Esophagus muscularis mucosa (tissue), 3 donors: ENCODE data around the gene P2RY11.

Experiments
- CTCF ChIP-seq, 3 experiments: fragments of 200-600 bp in 2 of 3; fragments of 450-650 bp in 1 of 3; sonication (generic) in 2 of 3; IDR thresholded peaks; one replicate each; pipeline ENCODE4 v1.5.1; 2017 to 2019; ENCODE audit warnings: antibody characterized with exemption in 3 of 3, mild to moderate bottlenecking in 2 of 3, moderate library complexity in 1 of 3
- POLR2A ChIP-seq: fragments of 450-650 bp; IDR thresholded peaks from one replicate; pipeline ENCODE4 v1.6.1; 2017; ENCODE audit warnings: antibody characterized with exemption, moderate library complexity, mild to moderate bottlenecking, low read depth

GRCh38 chr19:10139952-10140351, 28.5 kb downstream of the P2RY11 start:
- TF ChIP-seq POLR2A (no peak), CTCF (IDR thresholded peaks at IDR 0.05) (no peak)
